ENCODE data around the gene STAT6.

- no peak; the same call in 1 of the 2 replicates for TF ChIP-seq ZNF341 (tag by site-specific recombination; IDR thresholded peaks at IDR 0.05; ENCODE audit: low read depth)
- TF ChIP-seq ZNF521 (tag by site-specific recombination; IDR thresholded peaks at IDR 0.05) = no peak
- no peak for TF ChIP-seq CTCF (tag by site-specific recombination; IDR thresholded peaks at IDR 0.05)
Measured at GRCh38 chr12:57111031-57111734, at the start of gene STAT6.
